ENCODE measurements around the gene NTNG1. TPM values are rescaled to one million over a fixed set of nuclear protein-coding genes. Genes with fewer than 3 reads are reported as not detected.

Gene NTNG1
- total and polyA plus RNA-seq, 2 of the 8 experiments (the other 6 are each of a cell fraction or from before 2014, with no cell fraction given), result 1.2 to 4.1 TPM

- Histone ChIP-seq H2AFZ (ENCODE audit: low read length) (no peak overlapping the region), H4K5ac (ENCODE audit: insufficient read length, low read depth, low read length) (no peak overlapping the region), H2BK12ac (ENCODE audit: low read depth, low read length) (no peak overlapping the region), H3K4me2 (ENCODE audit: insufficient read depth in 1 of 2, low read depth in 2 of 2, low read length in 2 of 2) (no peak overlapping the region), H3K9ac (replicated peaks in 1 of 4; ENCODE audit: extremely low read depth in 1 of 4, low read depth in 3 of 4, low read length in 3 of 4) (no peak overlapping the region), H3K18ac (ENCODE audit: extremely low read depth, low read length) (no peak overlapping the region), H3K79me2 (ENCODE audit: control insufficient read depth in 1 of 2, insufficient read depth in 2 of 2, low read length in 2 of 2) (no peaks in the 10 kb centered on the region), H3K23me2 (ENCODE audit: low read depth, low read length) (no peaks in the 10 kb centered on the region), H3K23ac (ENCODE audit: insufficient read length) (no peak overlapping the region), H2BK15ac (ENCODE audit: low read length) (no peak overlapping the region), H3K27me3 (replicated peaks in 1 of 4; ENCODE audit: control insufficient read depth in 3 of 4, extremely low read depth in 1 of 4, insufficient read depth in 3 of 4, low read length in 3 of 4) (no peaks in the 10 kb centered on the region), H3K27ac (ENCODE audit: low read depth, low read length) (no peak overlapping the region), H3K4ac (replicated peaks; ENCODE audit: insufficient read length, low read depth, low read length) (no peak overlapping the region), H4K91ac (replicated peaks; ENCODE audit: insufficient read length, low read length) (no peak overlapping the region), H2BK5ac (ENCODE audit: low read depth, low read length) (no peak overlapping the region), H3K56ac (replicated peaks; ENCODE audit: insufficient read length, low read depth, low read length) (no peak overlapping the region), H3K79me1 (ENCODE audit: low read depth, low read length) (no peaks in the 10 kb centered on the region), H2AK5ac (ENCODE audit: low read depth, low read length) (no peak overlapping the region), H2BK20ac (ENCODE audit: low read length) (no peak overlapping the region), H3K36me3 (ENCODE audit: control insufficient read depth in 2 of 4, insufficient read depth in 4 of 4, low read length in 3 of 4) (no peaks in the 10 kb centered on the region), H4K8ac (ENCODE audit: extremely low read depth, insufficient read depth, low read length) (no peak overlapping the region), H2BK120ac (replicated peaks; ENCODE audit: low read depth, low read length) (no peak overlapping the region), H4K20me1 (replicated peaks in 1 of 2; ENCODE audit: control insufficient read depth in 1 of 2, insufficient read depth in 2 of 2, low read length in 2 of 2) (no peaks in the 10 kb centered on the region), H3K4me3 (ENCODE audit: extremely low read depth in 1 of 4, insufficient read depth in 2 of 4, low read depth in 3 of 4, low read length in 4 of 4) (no peak overlapping the region), H3K9me3 (ENCODE audit: insufficient read depth in 2 of 2, low read depth in 1 of 2, low read length in 1 of 2) (no peaks in the 10 kb centered on the region), H3K14ac (ENCODE audit: insufficient read length) (no peak overlapping the region), H3K4me1 (replicated peaks in 1 of 4; ENCODE audit: control insufficient read depth in 3 of 4, insufficient read depth in 4 of 4, low read length in 3 of 4) (peaks cover 0 to 3% (median 2%) of the 10 kb centered on the region in 4 experiments; a peak in 4 of 7 replicates)
- CTCF ChIA-PET (ENCODE audit: partially characterized antibody), result interaction anchor here (1.6 kb wide), 1 partner anchor 24 kb away, joined by 6 read pairs; no protein-coding TSS in a partner anchor
- DNase-seq (ENCODE audit: low read depth in 1 of 2, low spot score in 2 of 2), result no peak
- FAIRE-seq, result no peak
- POLR2A ChIA-PET (ENCODE audit: partially characterized antibody), result no interaction called here
- no peak for TF ChIP-seq CEBPB (IDR thresholded peaks at IDR 0.05; ENCODE audit: low read depth, low read length)
- no peak for TF ChIP-seq GTF2F1 (IDR thresholded peaks at IDR 0.05; ENCODE audit: borderline replicate concordance, low read depth, low read length)
- no peak for TF ChIP-seq EZH2 (IDR thresholded peaks at IDR 0.05; ENCODE audit: low read depth, low read length, severe bottlenecking)
- no peak for TF ChIP-seq CHD2 (IDR thresholded peaks at IDR 0.05; ENCODE audit: low read length)
- TF ChIP-seq TAF7 (optimal IDR thresholded peaks at IDR 0.05; ENCODE audit: borderline replicate concordance, low read depth, low read length), result no peak
- no peak for TF ChIP-seq SAP30 (IDR thresholded peaks at IDR 0.05; ENCODE audit: insufficient read depth, insufficient replicate concordance, low read length)
- no peak for TF ChIP-seq KDM1A (IDR thresholded peaks at IDR 0.05; ENCODE audit: borderline replicate concordance, low read length)
- TF ChIP-seq POLR2AphosphoS5 (IDR thresholded peaks at IDR 0.05; ENCODE audit: low read depth, low read length), result no peak
- TF ChIP-seq CBX5 (IDR thresholded peaks at IDR 0.05; ENCODE audit: low read depth, low read length), result no peak
- no peak for TF ChIP-seq SP2 (IDR thresholded peaks at IDR 0.05; ENCODE audit: low read length)
- TF ChIP-seq HDAC6 (IDR thresholded peaks at IDR 0.05; ENCODE audit: low read depth, low read length), result no peak
- TF ChIP-seq RXRA (IDR thresholded peaks at IDR 0.05; ENCODE audit: insufficient read depth, low read depth, low read length), result no peak
- no peak for TF ChIP-seq TCF12 (IDR thresholded peaks at IDR 0.05; ENCODE audit: low read depth, low read length)
- TF ChIP-seq SP4 (IDR thresholded peaks at IDR 0.05; ENCODE audit: low read length), result no peak
- no peak for TF ChIP-seq BCL11A (IDR thresholded peaks at IDR 0.05; ENCODE audit: low read depth in 2 of 2, low read length in 2 of 2)
- no peak for TF ChIP-seq SRF (IDR thresholded peaks at IDR 0.05; ENCODE audit: low read depth, low read length)
Measured at GRCh38 chr1:107342316-107342715, 201.5 kb downstream of the NTNG1 start.
